K562 (cell line): Measurements from ENCODE around the gene TM7SF3. TPM values are rescaled to one million over a fixed set of nuclear protein-coding genes. Genes with fewer than 3 reads are reported as not detected.

ENCODE experiments used
- ATAC-seq: fragments of 200-7000 bp; cut with Tn5 transposase; 3 replicates; pipeline ENCODE4 v1.9.1; 2020; ENCODE audit warnings: moderate library complexity
- BruUV-seq: library from RNA; stranded (reverse); fragments of 400-500 nt; replicated peaks from 2 replicates; lab custom pipeline; 2021; lab: Mats Ljungman, UMichigan
- CTCF ChIA-PET: fragments of 300-600 bp; formaldehyde crosslinking; extraction: SDS; loops from one replicate; lab custom pipeline; 2021; ENCODE audit warnings: low intra/inter-chr PET ratio; lab: Yijun Ruan, JAX
- POLR2A ChIA-PET: fragments of 300-600, 350-650 bp; sonication (Branson Sonifier 250); formaldehyde crosslinking; extraction: SDS; loops from one replicate; lab custom pipeline; 2021; ENCODE audit warnings: antibody characterized with exemption, inconsistent platforms; lab: Yijun Ruan, JAX
- DNase-seq, 4 experiments: peaks; one replicate each; pipeline versions ENCODE4 v3.0.0 to v3.0.0-alpha.2; 2011 to 2018; ENCODE audit warnings: low spot score in 3 of 4, mixed read lengths in 3 of 4; ENCODE audit errors: extremely low read depth in 1 of 4
- FAIRE-seq: peaks from 2 replicates; lab custom pipeline; 2011; peaks lifted over from hg19 to GRCh38; lab: Jason Lieb, UNC
- H2AFZ ChIP-seq: 2 replicates; pipeline ENCODE4 v1.6.0; 2011; ENCODE audit warnings: low read depth, low read length, control low read depth, inconsistent platforms
- H3K27ac ChIP-seq: fragments of 200-600 bp; 3 replicates; pipeline ENCODE4 v1.8.0; 2011; ENCODE audit warnings: low read depth, mild to moderate bottlenecking, control low read depth, inconsistent platforms, low read length, moderate library complexity, mixed read lengths; ENCODE audit errors: extremely low read depth
- H3K27me3 ChIP-seq, 2 experiments: fragments of 300-600 bp in 1 of 2; 2 replicates in 1 of 2; 3 replicates in 1 of 2; pipeline versions ENCODE4 v1.6.0 to v1.8.0; 2011; ENCODE audit warnings: inconsistent platforms in 2 of 2, low read length in 2 of 2, mild to moderate bottlenecking in 1 of 2, mixed read lengths in 1 of 2, moderate library complexity in 1 of 2; ENCODE audit not compliant: control insufficient read depth in 2 of 2, insufficient read depth in 2 of 2
- H3K36me3 ChIP-seq: fragments of 300-600 bp; 3 replicates; pipeline ENCODE4 v1.8.0; 2011; ENCODE audit warnings: mild to moderate bottlenecking, low read length, inconsistent platforms; ENCODE audit not compliant: control insufficient read depth, insufficient read depth
- H3K4me1 ChIP-seq, 2 experiments: fragments of 200-600 bp in 1 of 2; replicated peaks in 1 of 2; 2 replicates in 1 of 2; 3 replicates in 1 of 2; pipeline versions ENCODE4 v1.5.1 to v1.8.0; 2011; ENCODE audit warnings: inconsistent platforms in 2 of 2, low read length in 2 of 2, mild to moderate bottlenecking in 1 of 2, mixed read lengths in 1 of 2, moderate library complexity in 1 of 2; ENCODE audit not compliant: control insufficient read depth in 2 of 2, insufficient read depth in 2 of 2
- H3K4me2 ChIP-seq: 2 replicates; pipeline ENCODE4 v1.6.1; 2011; ENCODE audit warnings: low read length, control low read depth, inconsistent platforms, mixed read lengths; ENCODE audit not compliant: insufficient read depth
- H3K4me3 ChIP-seq: fragments of 200-600 bp; sonication (generic), shearing (Covaris generic); 2 replicates; pipeline ENCODE4 v1.5.1; 2016; ENCODE audit warnings: control low read depth, inconsistent platforms
- H3K79me2 ChIP-seq: fragments of 200-600 bp; 3 replicates; pipeline ENCODE4 v1.8.0; 2011; ENCODE audit warnings: low read length, inconsistent platforms; ENCODE audit not compliant: control insufficient read depth, insufficient read depth
- H3K9ac ChIP-seq, 2 experiments: 2 replicates each; pipeline versions ENCODE4 v1.6.0 to v1.6.1; 2011; ENCODE audit warnings: low read depth in 2 of 2, low read length in 2 of 2, control low read depth in 1 of 2, inconsistent platforms in 1 of 2, mild to moderate bottlenecking in 1 of 2, mixed read lengths in 1 of 2; ENCODE audit not compliant: insufficient read depth in 1 of 2
- H3K9me1 ChIP-seq: one replicate; pipeline ENCODE4 v1.6.0; 2011; ENCODE audit warnings: inconsistent platforms, mild to moderate bottlenecking, low read length, moderate library complexity; ENCODE audit not compliant: control insufficient read depth, insufficient read depth
- H3K9me3 ChIP-seq: replicated peaks from 2 replicates; pipeline ENCODE4 v1.5.1; 2011; ENCODE audit warnings: low read depth, low read length, inconsistent platforms; ENCODE audit not compliant: control insufficient read depth, insufficient read depth
- H4K20me1 ChIP-seq: replicated peaks from 2 replicates; pipeline ENCODE4 v1.6.1; 2011; ENCODE audit warnings: low read length, inconsistent platforms, mixed read lengths; ENCODE audit not compliant: control insufficient read depth, insufficient read depth
- AFF4 ChIP-seq: sonication (generic); formaldehyde crosslinking; IDR thresholded peaks from 2 replicates; pipeline ENCODE4 v1.8.0; 2023; ENCODE audit warnings: mild to moderate bottlenecking, missing genetic modification reagents
- FOXA3 ChIP-seq, 2 experiments: fragments of 450-650 bp in 1 of 2; sonication (generic) in 1 of 2; formaldehyde crosslinking; IDR thresholded peaks in 1 of 2; conservative IDR thresholded peaks in 1 of 2; 2 replicates each; pipeline versions ENCODE4 v1.4.0 to v1.8.0; 2020 to 2022; ENCODE audit warnings: mild to moderate bottlenecking in 2 of 2, missing genetic modification reagents in 1 of 2
- MTA2 ChIP-seq: fragments of 450-650 bp; IDR thresholded peaks from 2 replicates; pipeline ENCODE4 v1.6.1; 2016; ENCODE audit warnings: low read depth
- RREB1 ChIP-seq: fragments of 250-450 bp; sonication (Bioruptor Pico); IDR thresholded peaks from 2 replicates; pipeline ENCODE4 v1.4.0; 2020
- SMAD4 ChIP-seq: fragments of 250-450 bp; sonication (Bioruptor Pico); conservative IDR thresholded peaks from 2 replicates; pipeline ENCODE4 v1.8.0; 2021; ENCODE audit warnings: inconsistent platforms, mild to moderate bottlenecking, moderate library complexity
- TAF7 ChIP-seq: fragments of 450-650 bp; IDR thresholded peaks from 2 replicates; pipeline ENCODE4 v1.6.1; 2016; ENCODE audit warnings: missing genetic modification characterization, missing compliant biosample characterization
- ZNF277 ChIP-seq: fragments of 250-450 bp; sonication (Bioruptor Pico); IDR thresholded peaks from 2 replicates; pipeline ENCODE4 v1.8.0; 2022; ENCODE audit warnings: inconsistent platforms, mild to moderate bottlenecking, moderate library complexity, borderline replicate concordance
- WGBS: fragments of 100-300 bp; shearing (Covaris generic); methylation state at CpG from one replicate; pipeline ENCODE4 v1.1.6; 2016; ENCODE audit warnings: low coverage, mixed read lengths; ENCODE audit not compliant: insufficient coverage; ENCODE audit errors: missing lambda C conversion rate; 5-methylcytosine and 5-hydroxymethylcytosine counted together
- in situ Hi-C: fragments of 300-500 bp; cut with MboI; formaldehyde crosslinking; loops from 4 replicates; pipeline ENCODE4 v1.15.0; 2018; ENCODE audit warnings: inconsistent platforms, mixed read lengths
- intact Hi-C: fragments of 100-400 bp; cut with micrococcal nuclease; formaldehyde crosslinking; loops from 2 replicates; pipeline ENCODE4 v1.14.2; 2022
- polyA plus RNA-seq, 8 experiments: library from polyadenylated mRNA; depleted of rRNA in 4 of 8; stranded (reverse) in 5 of 8; unstranded in 3 of 8; fragments of >200 nt; fragmentation: Nextera tagmentation in 2 of 8; fragmentation: Illumina TruSeq in 1 of 8; extraction: Ambion mirVana in 2 of 8; extraction: Trizol in 1 of 8; gene quantifications; 2 replicates each; pipeline versions ENCODE4 v1.2.1 to v1.2.3, GENCODE V29; 2011 to 2014; ENCODE audit warnings: inconsistent platforms in 1 of 8, missing spikeins in 1 of 8
- total RNA-seq, 7 experiments: library from RNA; depleted of rRNA in 6 of 7; stranded (reverse); fragments of >200 nt in 6 of 7; fragmentation: Illumina TruSeq in 2 of 7; extraction: Trizol in 2 of 7; gene quantifications; 2 replicates each; pipeline versions ENCODE4 v1.2.1 to v1.2.3, GENCODE V29; 2011 to 2021; ENCODE audit warnings: low replicate concordance in 1 of 7

TM7SF3 gene
- total and polyA plus RNA-seq, 9 of the 15 experiments (the other 6 are each of a cell fraction or from before 2014, with no cell fraction given), result 9.3 to 90.4 (median 24.8) TPM

- no peaks in the 10 kb centered on the region for H3K27me3 ChIP-seq
- peak within 1 kb of the TSS; percentile 95 for H3K27ac ChIP-seq
- in situ Hi-C loops (loop anchor here (5.0 kb wide), 1 partner anchor 74 kb away; the partner anchor contains the start of gene TM7SF3), intact Hi-C loops (loop anchor here (2.0 kb wide), 1 partner anchor 77 kb away; the partner anchor contains the start of gene TM7SF3)
- H4K20me1 ChIP-seq, result 0 out of 2 replicates have a peak, but pooled peaks cover 5% of the 10 kb centered on the region
- ATAC-seq, result peak; percentile 86
- no TSS peak for BruUV-seq
- ChIA-PET POLR2A (interaction anchor here (0.8 kb wide), 1 partner anchor 22 kb away, joined by 3 read pairs; no protein-coding TSS in a partner anchor), CTCF (no interaction called here)
- peaks cover 23% of the 10 kb centered on the region for H3K36me3 ChIP-seq
- H3K9ac ChIP-seq, result peak within 1 kb of the TSS; percentile 94 to 95
- H3K4me3 ChIP-seq, result peak within 1 kb of the TSS; percentile 84
- peaks cover 96% of the 10 kb centered on the region for H3K79me2 ChIP-seq
- H3K4me2 ChIP-seq, result peak within 1 kb of the TSS; percentile 98
- peak within 1 kb of the TSS; percentile 94 for H2AFZ ChIP-seq
- WGBS, result 1% methylated on average over 51 of the region's 69 CpGs
- no peaks in the 10 kb centered on the region for H3K9me3 ChIP-seq
- no peaks in the 10 kb centered on the region for H3K9me1 ChIP-seq
- DNase-seq, result peak; percentile 93 to 98 (median 94)
- peak; percentile 97 for FAIRE-seq
- H3K4me1 ChIP-seq, result peaks cover 0 to 21% of the 10 kb centered on the region in 2 experiments; a peak in 3 of 5 replicates
- TF ChIP-seq FOXA3 (CRISPR knock-in tag; conservative IDR thresholded peaks at IDR 0.05 in 1 of 2, IDR thresholded peaks at IDR 0.05 in 1 of 2) (0 out of 4 replicates have a peak, but pooled peaks of 1 of the 2 experiments have one; percentile 27), RREB1 (CRISPR knock-in tag) (no peak), ZNF277 (CRISPR knock-in tag) (no peak), AFF4 (CRISPR knock-in tag) (no peak; the same call in 1 of the 2 replicates), MTA2 (no peak), TAF7 (tag) (peak; percentile 84), SMAD4 (CRISPR knock-in tag) (peak; percentile 63; the same call in 1 of the 2 replicates)
These were observed 76.1 kb downstream of the TM7SF3 start, which contains the start of the genes FGFR1OP2 and INTS13 for GRCh38 chr12:26937863-26938700. Gene FGFR1OP2 (plus strand): TSS chr12:26938470. CDS start chr12:26954159, 15,689 bp downstream. Gene INTS13 (minus strand): TSS chr12:26937981. CDS start chr12:26936803, 1,178 bp downstream.
